ENCODE measurements around the gene ADAM12. TPM values are rescaled to one million over a fixed set of nuclear protein-coding genes. Genes with fewer than 3 reads are reported as not detected.

The ADAM12 gene
- total and polyA plus RNA-seq, 2 experiments from 2014 or later: 0.13 to 0.87 TPM

- TF ChIP-seq POLR2AphosphoS5 (IDR thresholded peaks at IDR 0.05; ENCODE audit: low read depth): no peak
- TF ChIP-seq STAT1 (IDR thresholded peaks at IDR 0.05; ENCODE audit: unreplicated experiment): no peak
- TF ChIP-seq, protein P1, sequence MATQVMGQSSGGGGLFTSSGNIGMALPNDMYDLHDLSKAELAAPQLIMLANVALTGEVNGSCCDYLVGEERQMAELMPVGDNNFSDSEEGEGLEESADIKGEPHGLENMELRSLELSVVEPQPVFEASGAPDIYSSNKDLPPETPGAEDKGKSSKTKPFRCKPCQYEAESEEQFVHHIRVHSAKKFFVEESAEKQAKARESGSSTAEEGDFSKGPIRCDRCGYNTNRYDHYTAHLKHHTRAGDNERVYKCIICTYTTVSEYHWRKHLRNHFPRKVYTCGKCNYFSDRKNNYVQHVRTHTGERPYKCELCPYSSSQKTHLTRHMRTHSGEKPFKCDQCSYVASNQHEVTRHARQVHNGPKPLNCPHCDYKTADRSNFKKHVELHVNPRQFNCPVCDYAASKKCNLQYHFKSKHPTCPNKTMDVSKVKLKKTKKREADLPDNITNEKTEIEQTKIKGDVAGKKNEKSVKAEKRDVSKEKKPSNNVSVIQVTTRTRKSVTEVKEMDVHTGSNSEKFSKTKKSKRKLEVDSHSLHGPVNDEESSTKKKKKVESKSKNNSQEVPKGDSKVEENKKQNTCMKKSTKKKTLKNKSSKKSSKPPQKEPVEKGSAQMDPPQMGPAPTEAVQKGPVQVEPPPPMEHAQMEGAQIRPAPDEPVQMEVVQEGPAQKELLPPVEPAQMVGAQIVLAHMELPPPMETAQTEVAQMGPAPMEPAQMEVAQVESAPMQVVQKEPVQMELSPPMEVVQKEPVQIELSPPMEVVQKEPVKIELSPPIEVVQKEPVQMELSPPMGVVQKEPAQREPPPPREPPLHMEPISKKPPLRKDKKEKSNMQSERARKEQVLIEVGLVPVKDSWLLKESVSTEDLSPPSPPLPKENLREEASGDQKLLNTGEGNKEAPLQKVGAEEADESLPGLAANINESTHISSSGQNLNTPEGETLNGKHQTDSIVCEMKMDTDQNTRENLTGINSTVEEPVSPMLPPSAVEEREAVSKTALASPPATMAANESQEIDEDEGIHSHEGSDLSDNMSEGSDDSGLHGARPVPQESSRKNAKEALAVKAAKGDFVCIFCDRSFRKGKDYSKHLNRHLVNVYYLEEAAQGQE (IDR thresholded peaks at IDR 0.05; ENCODE audit: unreplicated experiment): no peak
These were observed 330.8 kb downstream of the ADAM12 start (continued) for GRCh38 chr10:126057494-126057893.

GRCh38 chr10:126054191-126054590 is 334.1 kb downstream of the ADAM12 start:
- no peak overlapping the region for H3K4me2 ChIP-seq
- Mint-ChIP-seq H3K27me3 (ENCODE audit: insufficient read depth, low read depth, poor library complexity) (peaks cover 9% of the 10 kb centered on the region), H3K9me3 (no peaks in the 10 kb centered on the region), H3K4me3 (no peak overlapping the region), H3K27ac (no peak overlapping the region), H3K4me1 (peaks cover 8% of the 10 kb centered on the region; the same call in 2 of the 3 replicates), H3K36me3 (ENCODE audit: low read depth) (no peaks in the 10 kb centered on the region; the same call in 2 of the 3 replicates)
- H3K79me2 ChIP-seq (replicated peaks; ENCODE audit: insufficient read depth): no peaks in the 10 kb centered on the region
- no peaks in the 10 kb centered on the region for H3K27me3 ChIP-seq (ENCODE audit: insufficient read depth)
- H3K4me1 ChIP-seq (ENCODE audit: insufficient read depth): no peaks in the 10 kb centered on the region
- no peaks in the 10 kb centered on the region for H3F3A ChIP-seq (replicated peaks; ENCODE audit: low read depth)
- DNase-seq (ENCODE audit: low spot score): no peak
- no peak for ATAC-seq
- no peak overlapping the region for H2AFZ ChIP-seq
- H3K27ac ChIP-seq (ENCODE audit: low read depth): no peak overlapping the region
- no peaks in the 10 kb centered on the region for H3K9me2 ChIP-seq (ENCODE audit: insufficient read depth)
- H4K20me1 ChIP-seq (replicated peaks; ENCODE audit: insufficient read depth): no peaks in the 10 kb centered on the region
- no peak overlapping the region for H3K4me3 ChIP-seq
- no peaks in the 10 kb centered on the region for H3K36me3 ChIP-seq (ENCODE audit: insufficient read depth)
- TF ChIP-seq POLR2AphosphoS5 (IDR thresholded peaks at IDR 0.05; ENCODE audit: low read depth) (no peak), NANOG (IDR thresholded peaks at IDR 0.05; ENCODE audit: borderline replicate concordance) (no peak), JUNB (IDR thresholded peaks at IDR 0.05; ENCODE audit: unreplicated experiment) (no peak), EZH2phosphoT487 (IDR thresholded peaks at IDR 0.05; ENCODE audit: unreplicated experiment) (no peak), EZH2 (IDR thresholded peaks at IDR 0.05; ENCODE audit: low read depth, unreplicated experiment) (no peak), ZNF331 (CRISPR knock-in tag; IDR thresholded peaks at IDR 0.05; ENCODE audit: low read depth) (no peak), ZNF462 (CRISPR knock-in tag; IDR thresholded peaks at IDR 0.05) (no peak), CTCF (conservative IDR thresholded peaks at IDR 0.05; ENCODE audit: low read depth in 2 of 2) (no peak)
- TF ChIP-seq, protein P1 (IDR thresholded peaks at IDR 0.05; ENCODE audit: unreplicated experiment): no peak
